ENCODE data around the gene KATNAL1.
"Not testable (repeated sequence)": the region's sequence is repeated elsewhere in the genome, so short reads cannot be mapped to it uniquely, and the experiment has no call there.

Gene KATNAL1

DNA sequence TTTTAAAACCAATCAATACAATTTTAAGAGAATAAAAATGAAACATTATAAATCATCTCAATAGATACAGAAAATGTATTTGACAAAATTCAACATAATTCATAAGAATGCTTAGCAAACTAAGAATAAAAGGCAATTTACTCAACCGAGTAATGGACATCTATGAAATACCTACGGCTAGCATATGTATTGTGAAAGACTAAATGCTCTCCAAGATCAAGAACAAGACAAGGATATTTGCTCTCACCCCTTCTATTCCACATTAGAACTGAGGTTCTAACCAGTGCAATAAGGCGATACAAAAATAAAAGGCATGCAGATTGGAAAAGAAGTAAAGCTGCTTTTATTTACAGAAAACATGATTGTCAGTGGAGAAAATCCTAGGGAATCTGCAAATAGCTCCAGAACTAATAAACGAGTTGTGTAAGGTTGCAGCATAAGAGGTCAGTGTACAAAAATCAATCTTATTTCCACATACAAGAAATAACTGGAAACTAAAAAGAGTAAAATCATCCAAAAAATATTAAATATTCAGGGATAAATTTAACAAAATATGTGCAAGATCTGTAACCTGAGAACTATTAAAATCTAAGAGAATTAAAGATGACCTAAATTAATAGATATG lies 16.4 kb downstream of the KATNAL1 start:
- no peak for DNase-seq

- no peak for DNase-seq
Observed at GRCh38 chr13:30289533-30289932, 17.8 kb downstream of the KATNAL1 start.

- DNase-seq, result not testable (repeated sequence)
Observed at GRCh38 chr13:30286059-30286458, 21.3 kb downstream of the KATNAL1 start.

DNA sequence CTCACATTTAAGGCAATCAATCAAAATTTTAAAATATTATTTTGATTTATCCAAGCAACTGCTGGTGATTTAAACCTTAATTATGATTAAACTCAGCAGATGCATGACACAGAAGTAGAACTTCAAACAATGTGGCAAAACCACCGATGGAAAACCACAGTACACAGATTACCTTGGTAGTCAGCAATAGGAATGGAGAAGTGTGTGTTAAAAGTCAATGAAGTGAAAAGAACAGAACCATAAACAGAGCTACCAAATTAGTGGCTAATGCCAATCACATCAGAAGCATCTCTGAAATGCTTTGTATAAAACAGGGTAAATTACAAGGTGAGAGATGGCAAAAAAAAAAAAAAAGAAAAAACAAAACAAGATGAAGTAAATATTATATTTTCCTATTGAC lies 31.2 kb downstream of the KATNAL1 start:
- DNase-seq, result no peak

DNA sequence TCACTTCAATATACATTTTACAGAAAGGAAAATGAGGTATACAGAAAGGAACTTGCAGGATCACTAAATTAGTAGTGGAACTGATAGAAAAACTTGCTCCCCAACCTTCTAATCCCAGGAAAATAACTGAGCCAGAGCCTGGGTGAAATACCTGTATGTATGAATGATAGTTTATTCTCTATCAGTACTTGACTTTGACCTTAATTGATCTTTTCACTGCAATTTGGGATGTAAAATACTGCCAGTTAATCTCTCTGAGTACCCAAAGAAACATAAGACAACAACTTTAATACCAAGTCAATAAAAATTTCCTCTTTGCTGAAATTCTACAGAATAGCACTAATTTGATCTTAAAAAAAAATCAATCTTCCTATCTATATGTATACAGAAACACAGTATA lies 33.3 kb downstream of the KATNAL1 start:
- DNase-seq, result no peak

GRCh38 chr13:30270035-30270434 lies 37.3 kb downstream of the KATNAL1 start:
- not testable (repeated sequence) for DNase-seq

GRCh38 chr13:30268673-30269072 lies 38.7 kb downstream of the KATNAL1 start:
- no peak for DNase-seq

- DNase-seq, result no peak
Observed at GRCh38 chr13:30266756-30267155, 40.6 kb downstream of the KATNAL1 start.

DNA sequence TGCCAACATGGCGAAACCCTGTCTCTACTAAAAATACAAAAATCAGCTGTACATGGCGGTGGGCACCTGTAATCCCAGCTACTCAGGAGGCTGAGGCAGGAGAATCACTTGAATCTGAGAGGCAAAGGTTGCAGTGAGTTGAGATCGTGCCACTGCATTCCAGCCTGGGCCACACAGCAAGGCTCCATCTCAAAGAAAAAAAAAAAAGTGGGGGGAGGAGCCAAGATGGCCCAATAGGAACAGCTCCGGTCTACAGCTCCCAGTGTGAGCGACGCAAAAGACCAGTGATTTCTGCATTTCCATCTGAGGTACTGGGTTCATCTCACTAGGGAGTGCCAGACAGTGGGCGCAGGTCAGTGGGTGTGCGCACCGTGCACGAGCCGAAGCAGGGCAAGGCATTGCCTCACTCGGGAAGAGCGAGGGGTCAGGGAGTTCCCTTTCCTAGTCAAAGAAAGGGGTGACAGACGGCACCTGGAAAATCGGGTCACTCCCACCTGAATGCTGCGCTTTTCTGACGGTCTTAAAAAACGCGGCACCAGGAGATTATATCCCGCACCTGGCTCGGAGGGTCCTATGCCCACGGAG lies 48.1 kb downstream of the KATNAL1 start:
- DNase-seq, result not testable (repeated sequence)

DNA sequence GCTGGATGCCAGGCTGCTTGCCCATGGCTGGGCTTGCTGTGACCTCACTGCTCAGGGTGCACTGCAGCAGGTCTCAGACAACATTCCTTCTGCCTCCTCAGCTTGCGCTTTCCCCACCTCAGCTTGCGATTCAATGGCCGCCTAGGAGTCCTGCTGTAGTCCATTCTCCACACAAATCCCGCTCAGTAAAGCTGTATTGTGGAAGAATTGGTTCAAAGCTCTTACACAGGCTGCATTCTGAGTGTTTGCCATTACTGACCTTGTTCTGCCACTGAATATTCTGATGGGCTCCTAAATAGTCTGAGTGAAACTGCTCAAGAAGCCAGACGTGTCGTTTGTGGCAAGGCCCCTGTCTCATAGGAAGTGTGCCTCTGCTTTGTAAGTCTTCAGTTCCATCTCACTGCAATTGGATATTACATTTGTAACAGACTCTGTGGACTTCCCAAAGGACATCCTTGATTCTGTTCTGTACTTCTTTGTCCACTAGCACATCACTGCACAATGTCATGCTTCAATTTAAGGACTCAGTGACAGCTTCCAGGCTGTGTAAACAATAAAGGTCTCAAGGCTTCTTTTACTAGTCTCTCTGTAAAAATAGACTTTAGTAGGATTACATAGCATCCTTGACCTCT lies 49.8 kb downstream of the KATNAL1 start:
- DNase-seq, result no peak

- DNase-seq, result no peak
Observed at GRCh38 chr13:30256713-30257467, 50.5 kb downstream of the KATNAL1 start.

DNA sequence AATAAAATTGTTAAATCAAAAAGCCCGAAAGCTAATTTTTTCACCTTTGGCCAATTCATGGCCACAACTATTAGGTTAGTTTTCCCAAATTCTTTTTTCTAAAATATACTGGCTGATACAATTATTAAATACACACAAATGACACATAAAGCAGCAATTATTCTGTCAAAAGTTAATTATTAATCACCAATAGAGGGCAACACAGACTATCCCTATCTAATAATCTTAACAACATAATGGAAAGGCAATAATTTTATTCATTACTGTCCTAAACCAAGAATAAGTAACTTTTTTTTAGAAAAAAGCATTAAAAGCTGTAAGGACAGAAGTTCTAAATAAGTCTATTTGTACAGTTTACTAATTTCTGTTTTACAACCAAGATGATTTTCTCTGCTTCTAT lies 51.7 kb downstream of the KATNAL1 start:
- DNase-seq, result no peak

DNA sequence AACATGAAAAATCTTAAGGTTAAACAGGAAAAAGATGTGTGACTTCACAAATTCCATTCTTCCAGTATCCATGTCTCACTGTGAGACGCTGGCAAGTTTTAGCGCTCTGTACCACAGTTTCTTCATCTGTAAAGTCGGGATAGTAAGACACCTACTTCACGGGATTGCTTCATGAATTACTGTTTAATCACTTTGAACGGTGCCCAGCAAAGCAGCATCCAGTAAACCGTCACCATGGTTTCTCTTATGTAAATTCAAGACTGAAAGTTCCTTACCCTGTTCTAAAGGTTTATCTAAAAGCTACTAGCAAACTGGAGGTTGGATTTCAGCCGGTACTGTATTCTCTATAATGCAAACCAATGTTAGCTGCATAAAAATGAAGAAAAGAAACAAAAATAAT lies 53.5 kb downstream of the KATNAL1 start:
- DNase-seq, result no peak

- no peak for DNase-seq
Observed at GRCh38 chr13:30247406-30247805, 59.9 kb downstream of the KATNAL1 start.

GRCh38 chr13:30241532-30241931 lies 65.8 kb downstream of the KATNAL1 start:
- no peak for DNase-seq

- DNase-seq, result no peak
Observed at GRCh38 chr13:30240608-30241007, 66.7 kb downstream of the KATNAL1 start.

DNA sequence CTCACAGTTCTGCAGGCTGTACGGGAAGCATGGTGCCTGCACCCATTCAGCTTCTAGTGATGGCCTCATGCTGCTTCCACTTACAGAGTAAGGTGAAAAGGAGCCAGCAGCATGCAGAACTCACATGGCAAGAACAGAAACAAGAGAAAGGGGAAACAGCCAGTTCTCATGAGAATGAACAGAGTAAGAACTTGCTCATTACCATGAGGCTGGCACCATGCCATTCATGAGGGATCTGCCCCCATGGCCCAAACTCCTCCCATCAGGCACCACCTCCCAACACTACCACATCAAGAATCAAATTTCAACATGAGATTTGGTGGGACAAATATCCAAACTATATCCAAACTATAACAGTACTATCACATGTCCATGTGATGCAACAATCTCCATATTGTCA lies 72.1 kb downstream of the KATNAL1 start:
- no peak for DNase-seq

- no peak for DNase-seq
Observed at GRCh38 chr13:30234619-30235162, 72.7 kb downstream of the KATNAL1 start.

DNA sequence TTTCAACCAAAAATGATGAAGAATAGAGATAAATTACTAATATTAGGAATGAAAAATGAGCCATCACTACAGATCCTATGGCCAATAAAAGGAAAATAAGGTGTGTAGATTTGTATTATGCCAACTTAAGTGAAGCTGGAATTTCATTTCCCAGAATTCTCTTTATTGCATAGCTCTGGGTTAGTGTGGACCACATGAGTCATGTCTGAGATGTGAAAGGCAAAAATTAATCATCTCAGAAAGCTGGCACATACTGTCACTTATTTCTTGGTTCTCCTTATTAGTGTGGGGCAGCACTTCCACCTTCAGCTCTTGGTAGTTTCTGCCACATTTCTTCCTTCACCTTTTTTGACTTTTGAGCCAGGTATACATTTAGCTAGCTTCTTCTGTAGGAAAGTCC lies 82.6 kb downstream of the KATNAL1 start:
- DNase-seq, result no peak

GRCh38 chr13:30222254-30222653 lies 85.1 kb downstream of the KATNAL1 start:
- no peak for DNase-seq

DNA sequence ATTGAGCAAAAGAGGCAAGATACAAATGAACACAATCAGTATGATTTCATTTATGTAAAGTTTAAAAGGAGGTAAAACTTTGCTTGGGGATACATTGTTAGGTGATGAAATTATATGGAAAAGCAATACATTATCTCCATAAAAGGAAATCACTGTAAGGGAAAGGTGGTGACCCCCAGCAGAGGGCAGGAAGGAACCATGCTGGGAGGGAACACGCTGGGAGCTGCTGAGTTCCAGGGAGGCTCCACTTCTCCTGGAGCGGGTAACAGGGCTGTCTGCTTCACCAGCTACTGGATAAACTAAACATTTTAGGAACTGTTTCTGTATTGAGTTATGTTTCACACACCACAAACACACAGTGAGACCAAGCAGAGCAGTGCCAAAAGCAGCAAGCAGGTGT lies 91.2 kb downstream of the KATNAL1 start:
- DNase-seq, result no peak

GRCh38 chr13:30212256-30212655 lies 95.1 kb downstream of the KATNAL1 start:
- no peak for DNase-seq

GRCh38 chr13:30211745-30212144 lies 95.6 kb downstream of the KATNAL1 start:
- no peak for DNase-seq

DNA sequence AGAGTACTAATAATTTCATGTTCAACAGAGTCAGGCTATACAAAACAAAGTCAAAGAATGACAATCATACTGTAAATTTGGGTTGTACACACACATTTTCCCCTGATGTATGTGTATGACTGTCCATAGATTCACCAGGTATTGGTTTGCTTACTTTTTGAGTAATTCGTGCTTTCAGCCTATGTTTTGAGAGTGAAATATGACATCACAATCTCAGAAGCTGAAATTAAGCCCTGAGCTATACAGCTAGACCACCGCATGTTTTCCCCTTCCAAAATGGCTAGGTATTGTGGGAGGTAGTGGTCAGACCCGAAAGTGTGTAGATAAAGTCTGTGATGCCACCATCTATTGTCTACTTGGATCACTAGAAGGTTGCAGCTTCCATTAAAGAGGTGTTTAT lies 102.8 kb downstream of the KATNAL1 start:
- DNase-seq, result no peak
